ENCODE results near the gene GPR135. TPM values are rescaled to one million over a fixed set of nuclear protein-coding genes. Genes with fewer than 3 reads are reported as not detected.
A peak's percentile ranks its signal among the peaks of the same experiment; 100 is the strongest.

Gene GPR135
- total and polyA plus RNA-seq, 7 donors, result 0.50 to 12.7 (median 5.7) TPM; not detected in 2

DNA sequence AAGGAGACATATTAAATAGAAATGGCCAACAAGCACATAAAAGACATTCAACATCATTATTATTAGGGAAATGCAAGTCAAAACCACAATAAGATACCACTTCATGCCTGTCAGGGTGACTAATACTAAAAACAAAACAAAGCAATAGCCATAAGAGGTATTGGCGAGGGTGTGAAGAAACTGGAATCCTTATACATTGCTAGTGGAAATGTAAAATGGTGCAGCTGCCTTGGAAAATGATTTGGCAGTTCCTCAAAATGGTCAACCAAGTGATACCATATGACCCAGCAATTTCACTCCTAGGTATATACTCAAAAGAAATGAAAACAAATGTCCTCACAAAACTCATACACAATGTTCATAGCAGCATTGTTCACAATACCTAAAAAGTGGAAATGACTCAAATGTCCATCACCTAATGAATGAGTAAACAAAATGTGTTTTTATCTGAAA is 27.0 kb downstream of the GPR135 start:
- H3K27ac ChIP-seq, result peak overlapping the region in 1 of 4 donors; percentile 54
- no peak overlapping the region for H3K4me3 ChIP-seq
- H3K4me1 ChIP-seq, result peaks cover 0 to 4% (median 0%) of the 10 kb centered on the region in 4 donors
- no peaks in the 10 kb centered on the region for H3K36me3 ChIP-seq
- no peaks in the 10 kb centered on the region for H3K9me3 ChIP-seq
- TF ChIP-seq POLR2A (IDR thresholded peaks at IDR 0.05) (no peak), POLR2AphosphoS5 (IDR thresholded peaks at IDR 0.05) (no peak)
- TF ChIP-seq, protein P1, sequence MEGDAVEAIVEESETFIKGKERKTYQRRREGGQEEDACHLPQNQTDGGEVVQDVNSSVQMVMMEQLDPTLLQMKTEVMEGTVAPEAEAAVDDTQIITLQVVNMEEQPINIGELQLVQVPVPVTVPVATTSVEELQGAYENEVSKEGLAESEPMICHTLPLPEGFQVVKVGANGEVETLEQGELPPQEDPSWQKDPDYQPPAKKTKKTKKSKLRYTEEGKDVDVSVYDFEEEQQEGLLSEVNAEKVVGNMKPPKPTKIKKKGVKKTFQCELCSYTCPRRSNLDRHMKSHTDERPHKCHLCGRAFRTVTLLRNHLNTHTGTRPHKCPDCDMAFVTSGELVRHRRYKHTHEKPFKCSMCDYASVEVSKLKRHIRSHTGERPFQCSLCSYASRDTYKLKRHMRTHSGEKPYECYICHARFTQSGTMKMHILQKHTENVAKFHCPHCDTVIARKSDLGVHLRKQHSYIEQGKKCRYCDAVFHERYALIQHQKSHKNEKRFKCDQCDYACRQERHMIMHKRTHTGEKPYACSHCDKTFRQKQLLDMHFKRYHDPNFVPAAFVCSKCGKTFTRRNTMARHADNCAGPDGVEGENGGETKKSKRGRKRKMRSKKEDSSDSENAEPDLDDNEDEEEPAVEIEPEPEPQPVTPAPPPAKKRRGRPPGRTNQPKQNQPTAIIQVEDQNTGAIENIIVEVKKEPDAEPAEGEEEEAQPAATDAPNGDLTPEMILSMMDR (IDR thresholded peaks at IDR 0.05), result no peak
- DNase-seq, result no peak
- 83 to 91% methylated on average over 1 of the region's 1 CpG for WGBS, 2 donors
- intact Hi-C loops (cut with DNase I), result no loop called here
- no peaks in the 10 kb centered on the region for H3K27me3 ChIP-seq

GRCh38 chr14:59435987-59436386 is 29.2 kb downstream of the GPR135 start:
- Histone ChIP-seq H3K36me3 (no peaks in the 10 kb centered on the region), H3K9me3 (no peaks in the 10 kb centered on the region), H3K27ac (no peak overlapping the region), H3K4me3 (no peak overlapping the region), H3K4me1 (peaks cover 0 to 4% (median 0%) of the 10 kb centered on the region in 4 donors), H3K27me3 (no peaks in the 10 kb centered on the region)
- 84 to 96% methylated on average over 1 of the region's 1 CpG for WGBS, 2 donors
- DNase-seq, result no peak
- TF ChIP-seq POLR2A (IDR thresholded peaks at IDR 0.05), result no peak
- TF ChIP-seq, protein P1 (IDR thresholded peaks at IDR 0.05), result no peak
- no peak for TF ChIP-seq POLR2AphosphoS5 (IDR thresholded peaks at IDR 0.05)
- no peak for TF ChIP-seq EP300 (IDR thresholded peaks at IDR 0.05)
- intact Hi-C loops (cut with DNase I), result no loop called here

DNA sequence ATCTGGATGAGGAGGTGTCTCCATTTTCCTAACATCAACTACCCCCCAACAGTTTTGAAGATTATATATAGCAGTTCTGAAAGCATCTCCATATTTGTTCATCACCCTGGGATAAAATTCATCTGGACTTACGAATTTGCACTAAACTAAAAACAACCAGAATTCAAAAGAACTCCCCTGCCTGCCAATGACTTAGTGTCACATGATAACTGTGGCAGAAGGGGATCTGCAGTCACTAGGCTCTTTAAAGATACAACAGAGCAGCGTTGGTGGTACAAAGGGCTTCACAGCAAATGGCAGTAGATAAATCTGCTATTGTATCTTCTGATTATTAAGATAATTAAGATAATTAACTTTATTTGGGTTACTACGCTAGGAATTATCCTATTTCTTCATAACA is 30.1 kb downstream of the GPR135 start:
- TF ChIP-seq POLR2A (IDR thresholded peaks at IDR 0.05), result no peak
- TF ChIP-seq, protein P1 (IDR thresholded peaks at IDR 0.05), result no peak
- no peak for TF ChIP-seq POLR2AphosphoS5 (IDR thresholded peaks at IDR 0.05)
- H3K4me3 ChIP-seq, result no peak overlapping the region
- no peaks in the 10 kb centered on the region for H3K27me3 ChIP-seq
- H3K36me3 ChIP-seq, result no peaks in the 10 kb centered on the region
- no peak for DNase-seq
- WGBS, 2 donors, result 91 to 94% methylated on average over 3 of the region's 3 CpGs
- intact Hi-C loops (cut with DNase I), result no loop called here
- H3K27ac ChIP-seq, result no peak overlapping the region
- H3K4me1 ChIP-seq, result peaks cover 0 to 4% (median 0%) of the 10 kb centered on the region in 4 donors
- H3K9me3 ChIP-seq, result no peaks in the 10 kb centered on the region

GRCh38 chr14:59429790-59430189 is 35.4 kb downstream of the GPR135 start:
- 91 to 93% methylated on average over 4 of the region's 4 CpGs for WGBS, 2 donors
- Histone ChIP-seq H3K36me3 (no peaks in the 10 kb centered on the region), H3K27me3 (no peaks in the 10 kb centered on the region), H3K27ac (peak overlapping the region in 3 of 4 donors; percentile 20 to 70 (median 29)), H3K4me1 (peaks cover 0 to 31% (median 16%) of the 10 kb centered on the region in 4 donors), H3K4me3 (no peak overlapping the region), H3K9me3 (no peaks in the 10 kb centered on the region)
- intact Hi-C loops (cut with DNase I), result loop anchor here (2.0 to 5.0 kb wide), 3 partner anchors 52 to 302 kb away; partner anchors contain the start of gene DAAM1
- TF ChIP-seq POLR2A (IDR thresholded peaks at IDR 0.05), result no peak
- TF ChIP-seq POLR2AphosphoS5 (IDR thresholded peaks at IDR 0.05), result no peak
- TF ChIP-seq, protein P1 (IDR thresholded peaks at IDR 0.05), result no peak
- TF ChIP-seq EP300 (IDR thresholded peaks at IDR 0.05), result no peak
- DNase-seq, result no peak

- Histone ChIP-seq H3K27me3 (no peaks in the 10 kb centered on the region), H3K27ac (peak overlapping the region; percentile 41 to 70 (median 61)), H3K4me1 (peaks cover 0 to 31% (median 21%) of the 10 kb centered on the region in 4 donors), H3K9me3 (no peaks in the 10 kb centered on the region), H3K4me3 (no peak overlapping the region), H3K36me3 (no peaks in the 10 kb centered on the region)
- no peak for TF ChIP-seq EP300 (IDR thresholded peaks at IDR 0.05)
- TF ChIP-seq, protein P1 (IDR thresholded peaks at IDR 0.05), result peak; percentile 30 to 34 (median 32)
- peak in 3 of 4 donors; percentile 44 to 60 (median 51) for TF ChIP-seq POLR2AphosphoS5 (IDR thresholded peaks at IDR 0.05)
- DNase-seq, result no peak
- WGBS, 2 donors, result 77 to 85% methylated on average over 1 of the region's 1 CpG
- intact Hi-C loops (cut with DNase I), result loop anchor here (2.0 to 5.0 kb wide), 3 partner anchors 51 to 301 kb away; partner anchors contain the start of gene DAAM1
Measured at GRCh38 chr14:59428581-59429012, 36.6 kb downstream of the GPR135 start.
